CD14-positive monocyte (primary cell): ENCODE results near the gene FAAP24. TPM values are rescaled to one million over a fixed set of nuclear protein-coding genes. Genes with fewer than 3 reads are reported as not detected.
"Not testable (repeated sequence)": the region's sequence is repeated elsewhere in the genome, so short reads cannot be mapped to it uniquely, and the experiment has no call there.

ENCODE experiments used
- DNase-seq, 3 donors: peaks; one replicate each; pipeline ENCODE4 v3.0.0-alpha.2; 2011 to 2022
- H2AFZ ChIP-seq: 2 replicates; pipeline ENCODE4 v1.6.0; 2012; ENCODE audit warnings: mild to moderate bottlenecking, low read depth, low read length, inconsistent platforms; ENCODE audit not compliant: insufficient read depth, poor library complexity, severe bottlenecking
- H3K27ac ChIP-seq, 2 donors: 1 replicate in 1 of 2; 2 replicates in 1 of 2; pipeline ENCODE4 v1.5.1; 2012 to 2013; ENCODE audit warnings: low read length in 2 of 2, control low read depth in 1 of 2, inconsistent platforms in 1 of 2, low read depth in 1 of 2, mild to moderate bottlenecking in 1 of 2
- H3K27me3 ChIP-seq, 2 donors: one replicate each; pipeline versions ENCODE4 v1.6.0 to v1.6.1; 2011 to 2013; ENCODE audit warnings: low read length in 2 of 2; ENCODE audit not compliant: control insufficient read depth in 2 of 2, insufficient read depth in 2 of 2
- H3K36me3 ChIP-seq, 2 donors: replicated peaks in 1 of 2; 1 replicate in 1 of 2; 2 replicates in 1 of 2; pipeline versions ENCODE4 v1.5.1 to v1.6.1; 2012 to 2013; ENCODE audit warnings: low read length in 2 of 2, control low read depth in 1 of 2, inconsistent platforms in 1 of 2, mild to moderate bottlenecking in 1 of 2; ENCODE audit not compliant: insufficient read depth in 2 of 2, control insufficient read depth in 1 of 2
- H3K4me1 ChIP-seq, 2 donors: 1 replicate in 1 of 2; 2 replicates in 1 of 2; pipeline versions ENCODE4 v1.5.1 to v1.6.1; 2012 to 2013; ENCODE audit warnings: low read length in 2 of 2, control low read depth in 1 of 2, inconsistent platforms in 1 of 2, mild to moderate bottlenecking in 1 of 2, moderate library complexity in 1 of 2; ENCODE audit not compliant: insufficient read depth in 2 of 2, control insufficient read depth in 1 of 2
- H3K4me2 ChIP-seq: replicated peaks from 2 replicates; pipeline ENCODE3; 2012; ENCODE audit warnings: low read length, moderate library complexity, mild to moderate bottlenecking; ENCODE audit not compliant: poor library complexity, severe bottlenecking; ENCODE audit errors: extremely low read depth
- H3K4me3 ChIP-seq, 3 experiments: fragments of 200-600 bp in 1 of 3; sonication (generic) in 1 of 3; replicated peaks in 1 of 3; 1 replicate in 2 of 3; 2 replicates in 1 of 3; pipeline ENCODE4 v1.5.1; 2011 to 2013; ENCODE audit warnings: low read length in 3 of 3, mild to moderate bottlenecking in 3 of 3, control low read depth in 2 of 3, low read depth in 2 of 3, inconsistent platforms in 1 of 3, moderate library complexity in 1 of 3
- H3K79me2 ChIP-seq: 2 replicates; pipeline ENCODE4 v1.6.0; 2012; ENCODE audit warnings: mild to moderate bottlenecking, control low read depth, inconsistent platforms, low read length, moderate library complexity; ENCODE audit not compliant: insufficient read depth
- H3K9ac ChIP-seq: 2 replicates; pipeline ENCODE4 v1.6.0; 2017; ENCODE audit warnings: low read length, mild to moderate bottlenecking; ENCODE audit not compliant: insufficient read depth, poor library complexity, severe bottlenecking
- H3K9me3 ChIP-seq, 2 donors: replicated peaks in 1 of 2; 1 replicate in 1 of 2; 2 replicates in 1 of 2; pipeline versions ENCODE4 v1.5.1 to v1.6.1; 2012 to 2013; ENCODE audit warnings: low read length in 2 of 2, control low read depth in 1 of 2; ENCODE audit not compliant: control insufficient read depth in 1 of 2, insufficient read depth in 1 of 2
- H4K20me1 ChIP-seq: 2 replicates; pipeline ENCODE4 v1.6.0; 2012; ENCODE audit warnings: mild to moderate bottlenecking, low read length, control low read depth, moderate library complexity; ENCODE audit not compliant: insufficient read depth
- H3K27ac Mint-ChIP-seq, 7 donors: one replicate each; pipeline ENCODE4 v1.8.0; 2020; ENCODE audit warnings: mild to moderate bottlenecking in 7 of 7, mixed read lengths in 7 of 7, moderate library complexity in 6 of 7, inconsistent platforms in 2 of 7
- H3K27me3 Mint-ChIP-seq, 3 donors: one replicate each; pipeline ENCODE4 v1.8.0; 2021 to 2022; ENCODE audit warnings: low read depth in 3 of 3, mild to moderate bottlenecking in 3 of 3, mixed read lengths in 3 of 3, moderate library complexity in 3 of 3, inconsistent platforms in 1 of 3
- H3K36me3 Mint-ChIP-seq, 2 donors: one replicate each; pipeline ENCODE4 v1.8.0; 2020; ENCODE audit warnings: mixed read lengths in 2 of 2, inconsistent platforms in 1 of 2, mild to moderate bottlenecking in 1 of 2
- H3K4me1 Mint-ChIP-seq: one replicate; pipeline ENCODE4 v1.8.0; 2020; ENCODE audit warnings: mild to moderate bottlenecking, mixed read lengths
- H3K4me3 Mint-ChIP-seq, 2 donors: one replicate each; pipeline ENCODE4 v1.8.0; 2020; ENCODE audit warnings: mild to moderate bottlenecking in 2 of 2, mixed read lengths in 2 of 2, moderate library complexity in 1 of 2
- H3K9me3 Mint-ChIP-seq, 7 donors: one replicate each; pipeline ENCODE4 v1.8.0; 2020 to 2022; ENCODE audit warnings: mixed read lengths in 7 of 7, mild to moderate bottlenecking in 6 of 7, moderate library complexity in 6 of 7, inconsistent platforms in 2 of 7
- WGBS: methylation state at CpG from one replicate; pipeline ENCODE4 v1.1.5; 2013; ENCODE audit warnings: missing lambda C conversion rate; ENCODE audit not compliant: insufficient coverage; 5-methylcytosine and 5-hydroxymethylcytosine counted together
- intact Hi-C, 2 donors: fragments of 100-400 bp; cut with micrococcal nuclease; formaldehyde crosslinking; loops; one replicate each; pipeline versions ENCODE4 v1.15.0 to v1.15.1; 2023
- polyA plus RNA-seq, 3 donors: library from polyadenylated mRNA; depleted of rRNA in 1 of 3; unstranded in 2 of 3; stranded (reverse) in 1 of 3; fragments of 300-500 nt in 2 of 3; fragments of >200 nt in 1 of 3; fragmentation: Illumina TruSeq in 2 of 3; gene quantifications; 1 replicate in 2 of 3; 2 replicates in 1 of 3; pipeline ENCODE4 v1.2.3, GENCODE V29; 2012 to 2021
- TF ChIP-seq, protein P1 (sequence below): fragments of 200-600 bp; IDR thresholded peaks from one replicate; pipeline ENCODE4 v1.8.0; 2022; ENCODE audit warnings: antibody characterized with exemption, mild to moderate bottlenecking

The FAAP24 gene
- polyA plus RNA-seq, 3 donors, result 0.61 to 4.2 (median 2.3) TPM

DNA sequence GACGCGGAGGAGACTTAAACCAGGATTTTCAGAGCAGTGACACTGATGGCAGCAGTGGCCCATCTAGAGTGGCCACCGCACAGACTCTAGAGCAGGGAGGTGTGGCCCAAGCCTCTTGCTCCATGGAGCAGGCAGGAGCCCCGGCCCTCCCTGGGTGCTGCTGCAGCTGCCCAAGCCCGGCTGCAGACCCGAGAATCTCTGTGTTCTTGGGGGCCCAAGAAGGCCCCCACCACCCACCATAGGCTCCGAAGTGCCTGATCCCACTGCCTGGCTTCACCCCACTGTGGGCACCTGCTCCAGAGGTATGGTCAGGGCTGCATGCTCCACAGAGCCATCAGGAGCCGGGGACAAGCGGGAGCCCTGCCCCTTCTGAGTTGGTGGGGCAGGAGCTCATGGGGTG is 36.4 kb upstream of the FAAP24 start:
- Mint-ChIP-seq H3K4me3 (no peak overlapping the region), H3K9me3 (no peaks in the 10 kb centered on the region), H3K4me1 (no peaks in the 10 kb centered on the region), H3K36me3 (peaks cover 46 to 64% of the 10 kb centered on the region in 2 donors), H3K27me3 (no peaks in the 10 kb centered on the region), H3K27ac (peak overlapping the region in 1 of 7 donors; percentile 64)
- H3K9me3 ChIP-seq, result no peaks in the 10 kb centered on the region
- peaks cover 9 to 35% of the 10 kb centered on the region in 2 donors for H3K36me3 ChIP-seq
- TF ChIP-seq, protein P1, sequence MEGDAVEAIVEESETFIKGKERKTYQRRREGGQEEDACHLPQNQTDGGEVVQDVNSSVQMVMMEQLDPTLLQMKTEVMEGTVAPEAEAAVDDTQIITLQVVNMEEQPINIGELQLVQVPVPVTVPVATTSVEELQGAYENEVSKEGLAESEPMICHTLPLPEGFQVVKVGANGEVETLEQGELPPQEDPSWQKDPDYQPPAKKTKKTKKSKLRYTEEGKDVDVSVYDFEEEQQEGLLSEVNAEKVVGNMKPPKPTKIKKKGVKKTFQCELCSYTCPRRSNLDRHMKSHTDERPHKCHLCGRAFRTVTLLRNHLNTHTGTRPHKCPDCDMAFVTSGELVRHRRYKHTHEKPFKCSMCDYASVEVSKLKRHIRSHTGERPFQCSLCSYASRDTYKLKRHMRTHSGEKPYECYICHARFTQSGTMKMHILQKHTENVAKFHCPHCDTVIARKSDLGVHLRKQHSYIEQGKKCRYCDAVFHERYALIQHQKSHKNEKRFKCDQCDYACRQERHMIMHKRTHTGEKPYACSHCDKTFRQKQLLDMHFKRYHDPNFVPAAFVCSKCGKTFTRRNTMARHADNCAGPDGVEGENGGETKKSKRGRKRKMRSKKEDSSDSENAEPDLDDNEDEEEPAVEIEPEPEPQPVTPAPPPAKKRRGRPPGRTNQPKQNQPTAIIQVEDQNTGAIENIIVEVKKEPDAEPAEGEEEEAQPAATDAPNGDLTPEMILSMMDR, result no peak
- no peak overlapping the region for H3K9ac ChIP-seq
- no peaks in the 10 kb centered on the region for H3K79me2 ChIP-seq
- no peaks in the 10 kb centered on the region for H4K20me1 ChIP-seq
- no peak overlapping the region for H3K4me3 ChIP-seq
- H3K27me3 ChIP-seq, result no peaks in the 10 kb centered on the region
- H3K27ac ChIP-seq, result no peak overlapping the region
- no peak for DNase-seq
- intact Hi-C loops, result no loop called here
- no peak overlapping the region for H3K4me2 ChIP-seq
- no peak overlapping the region for H2AFZ ChIP-seq
- H3K4me1 ChIP-seq, result no peaks in the 10 kb centered on the region
- WGBS, result 100% methylated on average over 4 of the region's 9 CpGs

DNA sequence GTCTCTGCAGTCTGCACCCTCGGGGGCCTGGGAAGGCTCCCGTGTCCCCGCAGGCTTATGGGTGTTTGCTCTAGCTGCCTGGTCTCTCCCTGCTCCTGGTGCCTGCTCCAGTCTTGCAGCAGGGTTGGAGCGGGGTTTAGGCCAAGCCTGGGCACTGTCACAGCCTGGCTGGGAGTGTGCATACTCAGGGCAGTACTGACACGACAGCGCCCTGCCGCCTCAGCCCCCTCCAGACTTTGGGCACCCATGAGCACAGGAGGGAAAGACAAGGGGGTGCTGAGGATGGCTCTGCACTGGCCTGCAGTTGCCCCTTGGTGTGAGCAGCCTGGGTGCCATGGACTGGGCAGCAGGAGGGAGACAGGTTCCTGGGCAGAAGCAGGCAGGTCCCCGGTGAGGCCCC is 36.0 kb upstream of the FAAP24 start:
- peaks cover 43 to 63% of the 10 kb centered on the region in 2 donors for H3K36me3 Mint-ChIP-seq
- H3K4me3 Mint-ChIP-seq, result no peak overlapping the region
- H3K27me3 Mint-ChIP-seq, result no peaks in the 10 kb centered on the region
- no peak overlapping the region for H3K27ac Mint-ChIP-seq
- H3K9me3 Mint-ChIP-seq, result no peaks in the 10 kb centered on the region
- Histone ChIP-seq H3K36me3 (peaks cover 6 to 31% of the 10 kb centered on the region in 2 donors), H3K4me3 (no peak overlapping the region), H3K27me3 (no peaks in the 10 kb centered on the region), H3K27ac (no peak overlapping the region), H3K9me3 (no peaks in the 10 kb centered on the region), H3K79me2 (no peaks in the 10 kb centered on the region), H2AFZ (no peak overlapping the region), H3K9ac (no peak overlapping the region), H3K4me1 (no peaks in the 10 kb centered on the region), H4K20me1 (no peaks in the 10 kb centered on the region), H3K4me2 (no peak overlapping the region)
- no peak for DNase-seq
- TF ChIP-seq, protein P1, result no peak
- H3K4me1 Mint-ChIP-seq, result no peaks in the 10 kb centered on the region
- WGBS, result 96% methylated on average over 7 of the region's 8 CpGs
- intact Hi-C loops, result no loop called here

DNA sequence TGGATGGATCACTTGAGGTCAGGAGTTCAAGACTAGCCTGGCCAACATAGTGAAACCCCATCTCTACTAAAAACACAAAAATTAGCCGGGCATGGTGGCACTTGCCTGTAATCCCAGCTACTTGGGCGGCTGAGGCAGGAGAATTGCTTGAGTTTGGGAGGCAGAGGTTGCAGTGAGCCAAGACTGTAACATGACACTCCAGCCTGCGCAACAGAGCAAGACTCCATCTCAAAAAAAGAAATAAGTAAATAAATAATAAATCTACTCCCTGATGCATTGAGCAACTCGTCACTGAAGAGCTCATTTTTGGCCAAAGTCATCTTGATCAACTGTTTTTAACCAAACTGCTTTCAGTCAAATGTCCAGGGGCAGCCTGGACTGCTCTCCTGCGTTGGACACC is 30.8 kb upstream of the FAAP24 start:
- H3K36me3 Mint-ChIP-seq, result peaks cover 45 to 64% of the 10 kb centered on the region in 2 donors
- H3K4me1 Mint-ChIP-seq, H3K27ac Mint-ChIP-seq, H3K79me2 ChIP-seq, H3K27me3 ChIP-seq, H3K27me3 Mint-ChIP-seq, DNase-seq, H3K9me3 ChIP-seq, H4K20me1 ChIP-seq, H3K4me2 ChIP-seq, H3K4me1 ChIP-seq, H3K9ac ChIP-seq, H3K27ac ChIP-seq, H3K9me3 Mint-ChIP-seq, H3K4me3 Mint-ChIP-seq, H2AFZ ChIP-seq, H3K4me3 ChIP-seq, intact Hi-C loops: not testable (repeated sequence)
- peaks cover 12 to 56% of the 10 kb centered on the region in 2 donors for H3K36me3 ChIP-seq
- whole genome bisulfite sequencing, result 86% methylated on average over 2 of the region's 5 CpGs
